WI38 (cell line): Measurements from ENCODE around the gene RALGAPA2.
A peak's percentile ranks its signal among the peaks of the same experiment; 100 is the strongest.

Experiments used
- H3K4me3 ChIP-seq: 2 replicates; pipeline ENCODE4 v1.5.1; 2011; ENCODE audit warnings: low read depth, mild to moderate bottlenecking, control low read depth, low read length
- CTCF ChIP-seq: IDR thresholded peaks from 2 replicates; pipeline ENCODE4 v1.5.1; 2012; ENCODE audit warnings: low read depth, mild to moderate bottlenecking, control low read depth, low read length

Gene RALGAPA2

DNA sequence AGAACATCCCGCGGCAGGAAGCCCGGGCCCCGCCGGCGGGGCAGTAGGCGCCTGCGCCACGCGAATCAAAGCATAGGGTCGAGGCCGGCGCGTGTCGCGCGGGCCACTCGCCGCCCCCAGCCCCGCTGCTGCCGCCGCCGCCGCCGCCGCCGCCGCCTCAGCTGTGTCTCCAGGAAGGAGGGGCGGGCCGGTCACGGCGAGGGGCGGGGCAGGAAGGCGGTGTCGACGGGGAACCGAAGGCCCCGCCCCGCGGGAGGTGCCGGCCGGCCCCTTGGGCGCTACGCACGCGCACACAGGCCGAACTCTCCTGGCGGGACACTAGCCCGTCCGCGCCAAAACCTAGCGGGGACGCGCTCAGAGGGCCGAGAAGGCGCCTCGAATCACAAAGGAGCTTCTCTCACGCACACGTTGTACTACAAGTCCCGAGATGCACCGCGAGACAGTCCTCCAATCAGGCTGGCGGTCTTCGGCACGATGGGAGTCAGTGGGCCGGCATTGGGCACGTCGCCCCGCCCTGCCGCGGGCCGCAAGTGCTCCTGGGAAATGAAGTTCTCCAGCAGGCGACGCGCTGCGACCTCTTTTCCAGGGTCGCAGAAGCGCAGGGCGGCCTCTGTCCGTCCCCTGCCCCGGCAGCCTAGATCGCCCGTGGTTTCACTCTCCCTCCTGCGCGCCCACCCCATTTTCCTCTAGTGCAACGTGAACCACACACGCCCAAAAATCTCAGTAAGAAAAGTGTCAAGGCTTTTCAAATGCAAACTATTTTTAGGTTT, at the start of gene RALGAPA2:
Gene RALGAPA2 (minus strand): TSS at position 171 of the 770 bp plus-strand sequence. CDS start 164 bp downstream, at position 7.
- peak within 1 kb of the TSS; percentile 79 for H3K4me3 ChIP-seq
- no peak for TF ChIP-seq CTCF

- no peak for TF ChIP-seq CTCF
- H3K4me3 ChIP-seq = no peak overlapping the region
These were observed 48.9 kb upstream of the RALGAPA2 start for GRCh38 chr20:20761301-20761700.

GRCh38 chr20:20759132-20759531, 46.7 kb upstream of the RALGAPA2 start:
- no peak for TF ChIP-seq CTCF
- no peak overlapping the region for H3K4me3 ChIP-seq

- no peak for TF ChIP-seq CTCF
- H3K4me3 ChIP-seq = no peak overlapping the region
These were observed 43.4 kb upstream of the RALGAPA2 start for GRCh38 chr20:20755674-20756319.

- H3K4me3 ChIP-seq = no peak overlapping the region
- TF ChIP-seq CTCF = no peak
These were observed 42.8 kb upstream of the RALGAPA2 start for GRCh38 chr20:20755231-20755630.

DNA sequence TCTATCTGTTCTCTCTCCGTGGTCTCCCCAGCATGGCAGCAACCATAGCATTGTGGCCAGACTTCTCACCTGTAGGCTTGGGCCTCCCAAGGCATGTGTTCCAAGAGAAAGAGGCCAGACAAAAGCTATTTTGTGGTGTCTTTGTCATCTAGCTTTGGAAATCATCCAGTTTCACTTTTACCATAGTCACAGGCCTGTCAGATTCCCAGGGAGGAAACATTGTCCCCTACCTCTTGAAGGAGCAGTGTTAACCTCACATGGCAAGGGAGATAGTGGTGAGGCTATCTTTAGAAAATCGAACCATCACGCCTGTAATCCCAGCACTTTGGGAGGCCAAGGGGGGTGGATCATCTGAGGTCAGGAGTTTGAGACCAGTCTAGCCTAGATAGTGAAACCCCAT, 42.3 kb upstream of the RALGAPA2 start:
- no peak for TF ChIP-seq CTCF
- H3K4me3 ChIP-seq = no peak overlapping the region

GRCh38 chr20:20752712-20753111, 40.3 kb upstream of the RALGAPA2 start:
- no peak overlapping the region for H3K4me3 ChIP-seq
- no peak for TF ChIP-seq CTCF
